ENCODE data around the gene LRMDA. TPM values are rescaled to one million over a fixed set of nuclear protein-coding genes. Genes with fewer than 3 reads are reported as not detected.

LRMDA gene
- total and polyA plus RNA-seq, 4 experiments from 2014 or later = not detected

- Histone ChIP-seq H3K36me3 (ENCODE audit: insufficient read depth, low read length) (no peaks in the 10 kb centered on the region), H3K27me3 (ENCODE audit: insufficient read depth, low read length) (no peaks in the 10 kb centered on the region), H3K4me1 (ENCODE audit: insufficient read depth, low read length) (no peaks in the 10 kb centered on the region), H3K4me3 (ENCODE audit: low read length in 2 of 2) (no peak overlapping the region), H3K27ac (ENCODE audit: low read depth, low read length) (no peak overlapping the region), H3K9me3 (ENCODE audit: control insufficient read depth in 1 of 2, low read length in 2 of 2) (no peaks in the 10 kb centered on the region)
- Mint-ChIP-seq H3K27ac (no peak overlapping the region), H3K4me1 (no peaks in the 10 kb centered on the region), H3K9me3 (peaks cover 0 to 2% (median 0%) of the 10 kb centered on the region in 8 donors), H3K36me3 (no peaks in the 10 kb centered on the region), H3K4me3 (no peak overlapping the region), H3K27me3 (peaks cover 0 to 2% of the 10 kb centered on the region in 2 donors)
- POLR2A ChIA-PET (ENCODE audit: partially characterized antibody) = no interaction called here
- no peak for DNase-seq
- CTCF ChIA-PET (ENCODE audit: partially characterized antibody) = no interaction called here
- intact Hi-C loops (cut with micrococcal nuclease) = no loop called here
Measured at GRCh38 chr10:76252733-76253132, 821.3 kb downstream of the LRMDA start.

GRCh38 chr10:76255241-76255640 is 823.8 kb downstream of the LRMDA start:
- intact Hi-C loops (cut with micrococcal nuclease) = no loop called here
- no peaks in the 10 kb centered on the region for H3K36me3 ChIP-seq (ENCODE audit: insufficient read depth, low read length)
- Mint-ChIP-seq H3K27ac (no peak overlapping the region), H3K36me3 (no peaks in the 10 kb centered on the region), H3K4me1 (no peaks in the 10 kb centered on the region), H3K4me3 (no peak overlapping the region), H3K27me3 (peaks cover 0 to 2% of the 10 kb centered on the region in 2 donors), H3K9me3 (peaks cover 0 to 9% (median 4%) of the 10 kb centered on the region in 8 donors)
- CTCF ChIA-PET (ENCODE audit: partially characterized antibody) = no interaction called here
- H3K9me3 ChIP-seq (ENCODE audit: control insufficient read depth in 1 of 2, low read length in 2 of 2) = no peaks in the 10 kb centered on the region
- H3K4me1 ChIP-seq (ENCODE audit: insufficient read depth, low read length) = no peaks in the 10 kb centered on the region
- POLR2A ChIA-PET (ENCODE audit: partially characterized antibody) = no interaction called here
- H3K4me3 ChIP-seq (ENCODE audit: low read length in 2 of 2) = no peak overlapping the region
- no peak for DNase-seq
- H3K27me3 ChIP-seq (ENCODE audit: insufficient read depth, low read length) = no peaks in the 10 kb centered on the region
- H3K27ac ChIP-seq (ENCODE audit: low read depth, low read length) = no peak overlapping the region

GRCh38 chr10:76257816-76258215 is 826.4 kb downstream of the LRMDA start:
- Mint-ChIP-seq H3K4me3 (no peak overlapping the region), H3K9me3 (peaks cover 4 to 20% (median 9%) of the 10 kb centered on the region in 8 donors), H3K27ac (no peak overlapping the region), H3K27me3 (peaks cover 0 to 4% of the 10 kb centered on the region in 2 donors), H3K4me1 (no peaks in the 10 kb centered on the region), H3K36me3 (no peaks in the 10 kb centered on the region)
- intact Hi-C loops (cut with micrococcal nuclease) = no loop called here
- H3K9me3 ChIP-seq (ENCODE audit: control insufficient read depth in 1 of 2, low read length in 2 of 2) = no peaks in the 10 kb centered on the region
- H3K27me3 ChIP-seq (ENCODE audit: insufficient read depth, low read length) = no peaks in the 10 kb centered on the region
- no peaks in the 10 kb centered on the region for H3K36me3 ChIP-seq (ENCODE audit: insufficient read depth, low read length)
- no peak overlapping the region for H3K4me3 ChIP-seq (ENCODE audit: low read length in 2 of 2)
- ChIA-PET POLR2A (ENCODE audit: partially characterized antibody) (no interaction called here), CTCF (ENCODE audit: partially characterized antibody) (no interaction called here)
- H3K4me1 ChIP-seq (ENCODE audit: insufficient read depth, low read length) = no peaks in the 10 kb centered on the region
- no peak for DNase-seq
- H3K27ac ChIP-seq (ENCODE audit: low read depth, low read length) = no peak overlapping the region

- Mint-ChIP-seq H3K36me3 (no peaks in the 10 kb centered on the region), H3K4me1 (no peaks in the 10 kb centered on the region), H3K27me3 (peaks cover 0 to 2% of the 10 kb centered on the region in 2 donors), H3K27ac (no peak overlapping the region), H3K4me3 (no peak overlapping the region), H3K9me3 (peaks cover 3 to 16% (median 6%) of the 10 kb centered on the region in 8 donors)
- H3K4me3 ChIP-seq (ENCODE audit: low read length in 2 of 2) = no peak overlapping the region
- no peak overlapping the region for H3K27ac ChIP-seq (ENCODE audit: low read depth, low read length)
- no peaks in the 10 kb centered on the region for H3K27me3 ChIP-seq (ENCODE audit: insufficient read depth, low read length)
- H3K4me1 ChIP-seq (ENCODE audit: insufficient read depth, low read length) = no peaks in the 10 kb centered on the region
- POLR2A ChIA-PET (ENCODE audit: partially characterized antibody) = no interaction called here
- intact Hi-C loops (cut with micrococcal nuclease) = no loop called here
- H3K9me3 ChIP-seq (ENCODE audit: control insufficient read depth in 1 of 2, low read length in 2 of 2) = no peaks in the 10 kb centered on the region
- CTCF ChIA-PET (ENCODE audit: partially characterized antibody) = no interaction called here
- no peaks in the 10 kb centered on the region for H3K36me3 ChIP-seq (ENCODE audit: insufficient read depth, low read length)
- no peak for DNase-seq
Measured at GRCh38 chr10:76265441-76266113, 834.2 kb downstream of the LRMDA start.

GRCh38 chr10:76268530-76268929 is 837.1 kb downstream of the LRMDA start:
- no peaks in the 10 kb centered on the region for H3K27me3 ChIP-seq (ENCODE audit: insufficient read depth, low read length)
- no peak for DNase-seq
- H3K4me1 Mint-ChIP-seq = no peaks in the 10 kb centered on the region
- H3K27ac Mint-ChIP-seq = no peak overlapping the region
- H3K36me3 Mint-ChIP-seq = no peaks in the 10 kb centered on the region
- H3K4me1 ChIP-seq (ENCODE audit: insufficient read depth, low read length) = no peaks in the 10 kb centered on the region
- no peaks in the 10 kb centered on the region for H3K36me3 ChIP-seq (ENCODE audit: insufficient read depth, low read length)
- no peaks in the 10 kb centered on the region for H3K9me3 ChIP-seq (ENCODE audit: control insufficient read depth in 1 of 2, low read length in 2 of 2)
- intact Hi-C loops (cut with micrococcal nuclease) = no loop called here
- H3K4me3 ChIP-seq (ENCODE audit: low read length in 2 of 2) = no peak overlapping the region
- POLR2A ChIA-PET (ENCODE audit: partially characterized antibody) = no interaction called here
- H3K4me3 Mint-ChIP-seq = no peak overlapping the region
- H3K9me3 Mint-ChIP-seq = peaks cover 0 to 9% (median 2%) of the 10 kb centered on the region in 8 donors
- no peak overlapping the region for H3K27ac ChIP-seq (ENCODE audit: low read depth, low read length)
- CTCF ChIA-PET (ENCODE audit: partially characterized antibody) = no interaction called here
- H3K27me3 Mint-ChIP-seq = no peaks in the 10 kb centered on the region

GRCh38 chr10:76268954-76269353 is 837.5 kb downstream of the LRMDA start:
- no peak overlapping the region for H3K4me3 ChIP-seq (ENCODE audit: low read length in 2 of 2)
- POLR2A ChIA-PET (ENCODE audit: partially characterized antibody) = no interaction called here
- Mint-ChIP-seq H3K27ac (no peak overlapping the region), H3K9me3 (peaks cover under 1 to 13% (median 3%) of the 10 kb centered on the region in 8 donors), H3K4me1 (no peaks in the 10 kb centered on the region), H3K36me3 (no peaks in the 10 kb centered on the region), H3K27me3 (no peaks in the 10 kb centered on the region), H3K4me3 (no peak overlapping the region)
- intact Hi-C loops (cut with micrococcal nuclease) = no loop called here
- CTCF ChIA-PET (ENCODE audit: partially characterized antibody) = no interaction called here
- H3K9me3 ChIP-seq (ENCODE audit: control insufficient read depth in 1 of 2, low read length in 2 of 2) = no peaks in the 10 kb centered on the region
- H3K36me3 ChIP-seq (ENCODE audit: insufficient read depth, low read length) = no peaks in the 10 kb centered on the region
- H3K27me3 ChIP-seq (ENCODE audit: insufficient read depth, low read length) = no peaks in the 10 kb centered on the region
- no peaks in the 10 kb centered on the region for H3K4me1 ChIP-seq (ENCODE audit: insufficient read depth, low read length)
- no peak for DNase-seq
- H3K27ac ChIP-seq (ENCODE audit: low read depth, low read length) = no peak overlapping the region

- intact Hi-C loops (cut with micrococcal nuclease) = no loop called here
- POLR2A ChIA-PET (ENCODE audit: partially characterized antibody) = no interaction called here
- Histone ChIP-seq H3K27me3 (ENCODE audit: insufficient read depth, low read length) (no peaks in the 10 kb centered on the region), H3K4me1 (ENCODE audit: insufficient read depth, low read length) (no peaks in the 10 kb centered on the region), H3K4me3 (ENCODE audit: low read length in 2 of 2) (no peak overlapping the region), H3K36me3 (ENCODE audit: insufficient read depth, low read length) (no peaks in the 10 kb centered on the region), H3K27ac (ENCODE audit: low read depth, low read length) (no peak overlapping the region), H3K9me3 (ENCODE audit: control insufficient read depth in 1 of 2, low read length in 2 of 2) (no peaks in the 10 kb centered on the region)
- Mint-ChIP-seq H3K4me3 (no peak overlapping the region), H3K9me3 (peaks cover 2 to 17% (median 11%) of the 10 kb centered on the region in 8 donors), H3K27ac (no peak overlapping the region), H3K36me3 (no peaks in the 10 kb centered on the region), H3K4me1 (no peaks in the 10 kb centered on the region), H3K27me3 (no peaks in the 10 kb centered on the region)
- CTCF ChIA-PET (ENCODE audit: partially characterized antibody) = no interaction called here
- DNase-seq = no peak
Measured at GRCh38 chr10:76270464-76270863, 839.0 kb downstream of the LRMDA start.

- H3K9me3 Mint-ChIP-seq = peaks cover 0 to 35% (median 22%) of the 10 kb centered on the region in 8 donors
- H3K4me1 Mint-ChIP-seq = no peaks in the 10 kb centered on the region
Measured at GRCh38 chr10:76274933-76275332, 843.5 kb downstream of the LRMDA start.

More at GRCh38 chr10:76274933-76275332, 843.5 kb downstream of the LRMDA start:
- ChIA-PET POLR2A (ENCODE audit: partially characterized antibody) (no interaction called here), CTCF (ENCODE audit: partially characterized antibody) (no interaction called here)
- Mint-ChIP-seq H3K4me3 (no peak overlapping the region), H3K36me3 (no peaks in the 10 kb centered on the region), H3K27me3 (no peaks in the 10 kb centered on the region), H3K27ac (no peak overlapping the region)
- Histone ChIP-seq H3K9me3 (ENCODE audit: control insufficient read depth in 1 of 2, low read length in 2 of 2) (no peaks in the 10 kb centered on the region), H3K4me1 (ENCODE audit: insufficient read depth, low read length) (no peaks in the 10 kb centered on the region), H3K36me3 (ENCODE audit: insufficient read depth, low read length) (no peaks in the 10 kb centered on the region), H3K4me3 (ENCODE audit: low read length in 2 of 2) (no peak overlapping the region), H3K27ac (ENCODE audit: low read depth, low read length) (no peak overlapping the region), H3K27me3 (ENCODE audit: insufficient read depth, low read length) (no peaks in the 10 kb centered on the region)
- DNase-seq = no peak
- intact Hi-C loops (cut with micrococcal nuclease) = no loop called here
